NCI-H774 (cell line): ENCODE results near the gene MEX3B.
A peak's percentile ranks its signal among the peaks of the same experiment; 100 is the strongest.

ENCODE experiments used
- DNase-seq: peaks from one replicate; lab custom pipeline; 2025; lab: John Stamatoyannopoulos, UW

The MEX3B gene

GRCh38 chr15:82045892-82046665 is at the start of gene MEX3B:
Gene MEX3B, minus strand, starts transcription at chr15:82046018. Its CDS starts 313 bp downstream, at chr15:82045705.
- DNase-seq, result peak; percentile 96

- no peak for DNase-seq
Observed at GRCh38 chr15:82093774-82094211, 48.0 kb upstream of the MEX3B start.

GRCh38 chr15:82093325-82093724 is 47.5 kb upstream of the MEX3B start:
- DNase-seq, result no peak

GRCh38 chr15:82091636-82092140 is 45.9 kb upstream of the MEX3B start:
- DNase-seq, result no peak

- DNase-seq, result no peak
Observed at GRCh38 chr15:82086243-82086995, 40.6 kb upstream of the MEX3B start.

GRCh38 chr15:82081914-82082762 is 36.3 kb upstream of the MEX3B start:
- no peak for DNase-seq

- no peak for DNase-seq
Observed at GRCh38 chr15:82080774-82081173, 35.0 kb upstream of the MEX3B start.

GRCh38 chr15:82079736-82080135 is 33.9 kb upstream of the MEX3B start:
- no peak for DNase-seq

- no peak for DNase-seq
Observed at GRCh38 chr15:82074610-82075009, 28.8 kb upstream of the MEX3B start.

GRCh38 chr15:82072926-82073537 is 27.2 kb upstream of the MEX3B start:
- no peak for DNase-seq

- no peak for DNase-seq
Observed at GRCh38 chr15:82066455-82066854, 20.6 kb upstream of the MEX3B start.

- DNase-seq, result no peak
Observed at GRCh38 chr15:82064824-82065223, 19.0 kb upstream of the MEX3B start.

GRCh38 chr15:82062479-82063454 is 16.9 kb upstream of the MEX3B start:
- DNase-seq, result peak; percentile 27

GRCh38 chr15:82060817-82061216 is 15.0 kb upstream of the MEX3B start:
- no peak for DNase-seq

- no peak for DNase-seq
Observed at GRCh38 chr15:82058517-82059204, 12.8 kb upstream of the MEX3B start.

- DNase-seq, result no peak
Observed at GRCh38 chr15:82058026-82058425, 12.2 kb upstream of the MEX3B start.

- no peak for DNase-seq
Observed at GRCh38 chr15:82056958-82057823, 11.4 kb upstream of the MEX3B start.

GRCh38 chr15:82052751-82053150 is 6.9 kb upstream of the MEX3B start:
- no peak for DNase-seq

GRCh38 chr15:82051664-82052063 is 5.8 kb upstream of the MEX3B start:
- DNase-seq, result no peak
